ENCODE results near the gene GLIPR1.
A peak's percentile ranks its signal among the peaks of the same experiment; 100 is the strongest.
"Not testable (repeated sequence)": the region's sequence is repeated elsewhere in the genome, so short reads cannot be mapped to it uniquely, and the experiment has no call there.

GLIPR1 gene

GRCh38 chr12:75511116-75512048, 30.8 kb downstream of the GLIPR1 start, which contains the start of gene KRR1:
Gene KRR1, minus strand, starts transcription at chr12:75511609. Its CDS starts 12 bp downstream, at chr12:75511597.
- DNase-seq (ENCODE audit: low read depth in 2 of 2): peak; percentile 76 to 87

GRCh38 chr12:75521224-75521623, 40.7 kb downstream of the GLIPR1 start:
- DNase-seq (ENCODE audit: low read depth in 2 of 2): not testable (repeated sequence)

- DNase-seq (ENCODE audit: low read depth in 2 of 2): not testable (repeated sequence)
These were observed 41.6 kb downstream of the GLIPR1 start for GRCh38 chr12:75522124-75522523.

GRCh38 chr12:75525263-75525662, 44.7 kb downstream of the GLIPR1 start:
- DNase-seq (ENCODE audit: low read depth in 2 of 2): no peak

GRCh38 chr12:75526655-75527511, 46.3 kb downstream of the GLIPR1 start:
- DNase-seq (ENCODE audit: low read depth in 2 of 2): no peak

- DNase-seq (ENCODE audit: low read depth in 2 of 2): no peak
These were observed 47.7 kb downstream of the GLIPR1 start for GRCh38 chr12:75528272-75528671.

GRCh38 chr12:75528692-75529091, 48.1 kb downstream of the GLIPR1 start:
- DNase-seq (ENCODE audit: low read depth in 2 of 2): no peak

GRCh38 chr12:75529316-75529715, 48.8 kb downstream of the GLIPR1 start:
- no peak for DNase-seq (ENCODE audit: low read depth in 2 of 2)

- DNase-seq (ENCODE audit: low read depth in 2 of 2): no peak
These were observed 49.3 kb downstream of the GLIPR1 start for GRCh38 chr12:75529826-75530225.

GRCh38 chr12:75533239-75533638, 52.7 kb downstream of the GLIPR1 start:
- no peak for DNase-seq (ENCODE audit: low read depth in 2 of 2)

GRCh38 chr12:75539889-75540288, 59.3 kb downstream of the GLIPR1 start:
- no peak for DNase-seq (ENCODE audit: low read depth in 2 of 2)

- no peak for DNase-seq (ENCODE audit: low read depth in 2 of 2)
These were observed 62.4 kb downstream of the GLIPR1 start for GRCh38 chr12:75542942-75543341.

- no peak for DNase-seq (ENCODE audit: low read depth in 2 of 2)
These were observed 63.0 kb downstream of the GLIPR1 start for GRCh38 chr12:75543529-75543928.

- DNase-seq (ENCODE audit: low read depth in 2 of 2): no peak
These were observed 65.1 kb downstream of the GLIPR1 start for GRCh38 chr12:75545636-75546035.

- DNase-seq (ENCODE audit: low read depth in 2 of 2): no peak
These were observed 68.3 kb downstream of the GLIPR1 start for GRCh38 chr12:75548879-75549278.

- DNase-seq (ENCODE audit: low read depth in 2 of 2): no peak
These were observed 69.4 kb downstream of the GLIPR1 start for GRCh38 chr12:75549989-75550388.

GRCh38 chr12:75550401-75551240, 70.1 kb downstream of the GLIPR1 start:
- no peak for DNase-seq (ENCODE audit: low read depth in 2 of 2)

GRCh38 chr12:75551477-75551876, 70.9 kb downstream of the GLIPR1 start:
- no peak for DNase-seq (ENCODE audit: low read depth in 2 of 2)

- no peak for DNase-seq (ENCODE audit: low read depth in 2 of 2)
These were observed 72.8 kb downstream of the GLIPR1 start for GRCh38 chr12:75553398-75553797.

Data from stimulated activated CD8-positive, alpha-beta memory T cell treated with anti-CD3 and anti-CD28 coated beads, Interleukin-15, amount 100 ng/mL, for 4 hours (primary cell).